Stromal cell of bone marrow (primary cell): ENCODE data around the gene ZNF205.

ENCODE experiments used
- DNase-seq: peaks from one replicate; pipeline ENCODE4 v3.0.0-alpha.2; 2012; ENCODE audit warnings: low read depth

The ZNF205 gene

DNA sequence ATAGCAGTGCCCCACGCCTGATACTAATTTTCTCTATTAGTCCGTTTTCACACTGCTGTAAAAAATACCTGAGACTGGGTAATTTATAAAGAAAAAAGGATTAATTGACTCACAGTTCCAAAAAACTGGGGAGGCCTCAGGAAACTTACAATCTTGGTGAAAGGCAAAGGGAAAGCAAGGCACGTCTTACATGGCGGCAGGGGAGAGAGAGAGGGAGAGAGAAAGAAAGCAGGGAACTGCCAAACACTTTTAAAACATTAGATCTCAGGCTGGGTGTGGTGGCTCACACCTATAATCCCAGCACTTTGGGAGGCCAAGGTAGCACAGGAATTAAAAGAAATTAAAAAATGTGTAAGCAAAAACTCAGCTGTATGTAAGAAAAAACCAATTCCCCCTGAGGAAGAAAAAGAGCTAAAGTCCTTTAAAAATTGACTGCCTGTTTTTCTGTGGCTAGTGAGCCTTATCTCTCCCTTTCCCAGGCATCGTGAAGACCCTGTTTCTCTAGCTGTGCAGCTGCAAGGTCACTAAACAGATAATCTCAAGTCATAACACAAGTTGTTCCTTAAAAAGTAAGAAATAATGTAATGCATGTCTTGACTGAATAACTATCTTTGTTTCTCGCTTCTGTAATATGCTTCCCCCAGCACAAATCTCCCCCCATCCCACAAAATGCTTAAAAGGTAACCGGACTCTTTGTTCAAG lies 27.3 kb upstream of the ZNF205 start:
- DNase-seq = no peak

GRCh38 chr16:3085868-3086595 lies 26.4 kb upstream of the ZNF205 start:
- no peak for DNase-seq

DNA sequence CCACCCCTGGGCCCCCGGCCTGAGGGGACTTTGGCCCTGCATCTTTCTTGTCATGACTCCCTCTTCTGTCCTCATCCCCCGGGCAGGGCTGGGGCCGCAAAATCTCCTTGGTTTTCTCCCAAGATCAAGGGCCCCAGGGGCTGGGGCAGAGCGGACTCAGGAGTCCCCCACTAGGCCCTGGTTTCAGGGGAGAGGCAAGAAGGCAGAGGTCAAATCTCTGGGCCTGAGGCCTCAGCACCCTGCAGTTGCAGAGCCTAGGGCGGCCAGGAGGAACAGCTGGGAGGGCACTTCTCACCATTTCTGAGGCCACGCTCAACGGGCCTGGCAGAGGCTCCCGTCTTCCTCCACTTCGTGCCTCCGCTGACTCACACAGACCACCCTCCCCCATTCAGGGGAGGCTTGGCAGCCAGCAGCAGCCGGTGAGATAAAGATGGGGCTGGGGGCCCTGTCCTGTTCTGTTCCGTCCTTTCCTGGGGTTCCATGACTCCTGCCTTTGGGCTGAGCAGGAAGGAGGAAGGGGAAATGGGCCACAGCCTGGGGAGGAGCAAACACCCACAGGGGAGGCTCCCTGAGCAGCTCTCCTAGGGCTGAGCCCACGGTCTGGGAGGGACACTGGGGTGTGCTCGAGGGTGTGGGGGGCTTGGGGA lies 25.7 kb upstream of the ZNF205 start:
- no peak for DNase-seq

DNA sequence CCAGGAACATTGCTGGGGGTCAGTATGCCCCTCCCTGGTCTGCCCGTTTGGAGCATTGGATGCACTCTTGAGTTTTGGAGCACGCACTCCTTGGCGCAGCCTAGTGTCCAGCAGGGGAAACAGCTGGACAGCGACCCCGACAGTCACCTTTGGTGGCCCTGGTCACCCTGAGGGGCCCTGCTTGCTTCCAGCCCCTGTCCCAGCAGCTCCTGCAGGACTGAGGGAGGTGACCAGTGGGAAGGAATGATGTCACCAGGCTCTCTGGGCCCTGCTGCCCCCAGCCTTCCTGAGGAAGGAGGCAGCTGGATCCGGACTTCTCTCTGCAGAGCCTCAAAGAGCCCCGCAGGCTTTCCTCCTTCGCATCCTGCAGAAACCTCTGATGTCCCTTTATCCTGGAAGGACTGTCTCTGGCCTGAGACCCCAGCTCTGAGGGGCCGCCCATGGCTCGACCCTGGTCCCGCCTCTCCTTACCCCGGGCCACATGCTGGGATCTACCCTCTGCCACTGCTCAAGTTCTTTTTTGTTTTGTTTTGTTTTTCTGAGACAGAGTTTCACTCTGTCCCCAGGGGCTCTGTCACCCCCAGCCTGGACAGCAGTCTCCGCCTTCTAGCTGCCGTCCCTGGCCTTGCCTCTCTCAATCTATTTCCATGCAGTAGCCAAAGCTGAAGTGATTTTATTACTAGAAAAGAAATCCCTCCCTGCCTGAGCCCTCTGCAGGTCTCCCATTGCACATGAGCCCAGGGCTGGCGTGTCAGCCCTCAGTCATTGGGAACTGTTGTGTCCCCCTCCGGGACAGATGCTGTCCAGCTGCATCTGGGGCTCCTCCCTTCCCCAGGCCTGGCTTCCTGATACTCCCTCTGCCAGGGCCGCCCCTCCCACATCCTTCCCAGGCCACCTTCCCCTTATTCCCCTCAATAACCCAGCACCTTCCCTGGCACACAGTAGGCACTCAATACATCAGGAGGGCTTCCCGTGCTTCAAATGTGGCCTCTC lies 24.8 kb upstream of the ZNF205 start:
- no peak for DNase-seq

DNA sequence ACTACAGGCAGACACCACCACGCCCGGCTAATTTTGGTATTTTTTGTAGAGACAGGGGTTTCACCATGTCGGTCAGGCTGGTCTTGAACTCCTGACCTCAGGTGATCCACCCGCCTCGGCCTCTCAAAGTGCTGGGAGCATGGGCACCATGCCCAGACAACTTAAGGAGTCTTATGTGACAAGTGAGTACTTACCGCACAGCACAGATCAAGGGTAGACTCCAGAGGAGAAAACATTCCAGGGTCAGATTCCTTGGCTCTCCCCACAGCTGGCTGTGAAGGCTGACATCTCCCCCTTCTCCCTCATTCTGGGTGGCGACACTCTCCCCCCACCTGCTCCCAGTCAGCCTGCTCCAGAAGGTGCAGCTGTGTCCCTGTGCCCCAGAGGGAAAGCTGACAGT lies 23.9 kb upstream of the ZNF205 start:
- DNase-seq = no peak

GRCh38 chr16:3088925-3089716 lies 23.3 kb upstream of the ZNF205 start:
- DNase-seq = no peak

DNA sequence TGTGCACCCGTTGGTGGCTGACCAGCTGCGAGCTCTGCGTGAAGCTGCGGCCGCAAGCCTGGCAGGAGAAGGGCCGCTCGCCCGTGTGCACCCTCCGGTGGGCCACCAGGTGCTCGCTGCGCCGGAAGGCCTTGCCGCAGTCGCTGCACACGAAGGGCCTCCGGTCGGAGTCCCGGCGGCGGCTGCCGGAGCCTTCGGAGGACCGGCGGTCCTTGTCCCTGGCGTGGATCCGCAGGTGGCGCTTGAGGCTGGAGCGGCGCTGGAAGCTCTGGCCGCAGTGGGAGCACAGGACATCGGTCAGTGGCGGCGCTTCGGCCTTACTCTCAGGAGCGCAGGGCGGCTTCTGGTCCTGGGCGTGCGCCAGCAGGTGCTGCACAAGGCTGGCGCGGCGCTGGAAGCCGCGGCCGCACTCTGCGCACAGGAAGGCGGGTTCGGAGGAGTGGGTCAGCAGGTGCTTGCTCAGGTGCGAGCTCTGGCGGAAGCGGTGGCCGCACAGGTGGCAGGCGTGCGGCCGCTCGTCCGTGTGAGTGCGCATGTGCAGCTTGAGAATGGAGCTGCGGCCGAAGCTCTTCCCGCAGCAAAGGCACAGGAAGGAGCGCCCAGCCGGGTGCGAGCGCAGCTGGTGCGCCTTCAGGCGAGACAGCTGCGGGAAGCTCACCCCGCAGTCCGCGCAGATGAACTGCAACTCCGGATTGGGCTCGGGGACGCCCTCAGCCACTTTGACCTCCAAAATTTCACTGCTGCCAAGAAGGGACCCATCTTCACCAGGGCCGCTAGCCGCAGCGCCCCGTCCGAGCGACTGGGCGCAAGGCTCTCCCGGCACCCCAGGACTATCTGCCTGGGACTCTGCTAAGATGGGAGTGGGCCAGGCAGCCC lies 22.4 kb upstream of the ZNF205 start:
- DNase-seq = no peak

DNA sequence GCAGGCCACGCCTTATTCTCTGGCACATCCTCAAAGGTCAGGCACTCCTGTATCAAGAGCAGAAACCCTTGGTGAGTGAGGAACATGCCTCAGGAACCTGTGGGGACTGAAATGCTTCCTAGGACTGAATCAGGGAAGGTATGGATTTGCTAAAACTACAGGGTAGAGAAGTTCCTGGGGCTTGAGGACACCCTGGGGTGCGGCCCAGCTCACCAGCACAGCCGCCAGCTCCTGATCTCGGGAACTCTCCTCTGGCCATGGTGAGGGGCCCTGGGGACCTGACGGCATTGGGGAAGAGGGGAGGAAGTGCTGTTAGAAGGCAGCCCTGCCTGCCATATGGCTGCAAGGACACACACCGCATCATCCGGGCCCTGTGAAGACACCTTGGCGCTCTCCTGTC lies 20.8 kb upstream of the ZNF205 start:
- no peak for DNase-seq

DNA sequence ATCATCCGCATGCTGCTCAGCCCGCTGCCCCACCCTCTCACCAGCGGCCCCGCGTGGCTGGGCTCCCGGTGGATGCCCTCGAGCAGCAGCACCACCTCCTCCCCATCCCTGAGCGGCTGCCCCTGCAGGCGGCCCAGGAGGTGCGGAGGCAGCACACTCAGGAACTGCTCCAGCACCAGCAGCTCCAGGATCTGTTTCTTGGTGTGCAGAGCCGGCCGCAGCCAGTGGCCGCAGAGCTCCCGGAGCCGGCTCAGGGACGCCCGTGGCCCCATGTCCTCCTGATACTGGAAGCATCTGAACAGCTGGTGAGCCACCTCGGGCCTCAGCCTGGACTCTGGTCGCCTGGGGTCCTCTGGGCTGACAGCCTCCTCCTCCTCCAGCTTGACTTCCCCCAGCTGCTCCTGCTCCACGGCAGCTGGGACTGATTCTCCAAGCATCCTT lies 19.9 kb upstream of the ZNF205 start:
- DNase-seq = no peak

DNA sequence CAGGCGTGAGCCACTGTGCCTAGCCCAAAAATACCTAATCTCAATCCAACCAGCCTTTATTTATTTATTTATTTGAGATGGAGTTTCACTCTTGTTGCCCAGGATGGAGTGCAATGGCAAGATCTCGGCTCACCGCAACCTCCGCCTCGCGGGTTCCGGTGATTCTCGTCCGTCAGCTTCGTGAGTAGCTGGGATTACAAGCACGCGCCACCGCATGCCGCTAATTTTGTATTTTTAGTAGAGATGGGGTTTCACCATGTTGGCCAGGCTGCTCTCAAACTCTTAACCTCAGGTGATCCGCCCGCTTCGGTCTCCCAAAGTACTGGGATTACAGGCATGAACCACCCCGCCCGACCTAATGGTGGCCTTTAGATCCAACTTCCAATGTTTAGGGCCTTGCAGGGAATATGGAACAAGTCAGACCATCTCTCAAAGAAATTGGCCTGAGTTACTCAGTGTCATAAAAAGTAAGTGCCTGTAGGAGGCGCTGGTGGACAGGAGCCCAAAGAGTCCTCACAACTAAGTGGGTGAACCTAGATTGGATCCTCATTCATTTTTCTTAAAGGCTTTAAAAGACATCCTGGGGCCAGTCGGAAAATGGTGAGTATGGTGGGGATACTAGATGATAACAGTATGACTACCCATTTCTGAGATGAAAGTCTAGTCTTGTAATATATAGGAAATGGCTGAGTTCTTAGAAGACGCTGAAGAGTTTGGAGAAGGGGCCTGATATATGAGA lies 17.9 kb upstream of the ZNF205 start:
- DNase-seq = no peak

GRCh38 chr16:3095869-3096268 lies 16.5 kb upstream of the ZNF205 start:
- no peak for DNase-seq

GRCh38 chr16:3096362-3096761 lies 16.0 kb upstream of the ZNF205 start:
- no peak for DNase-seq

DNA sequence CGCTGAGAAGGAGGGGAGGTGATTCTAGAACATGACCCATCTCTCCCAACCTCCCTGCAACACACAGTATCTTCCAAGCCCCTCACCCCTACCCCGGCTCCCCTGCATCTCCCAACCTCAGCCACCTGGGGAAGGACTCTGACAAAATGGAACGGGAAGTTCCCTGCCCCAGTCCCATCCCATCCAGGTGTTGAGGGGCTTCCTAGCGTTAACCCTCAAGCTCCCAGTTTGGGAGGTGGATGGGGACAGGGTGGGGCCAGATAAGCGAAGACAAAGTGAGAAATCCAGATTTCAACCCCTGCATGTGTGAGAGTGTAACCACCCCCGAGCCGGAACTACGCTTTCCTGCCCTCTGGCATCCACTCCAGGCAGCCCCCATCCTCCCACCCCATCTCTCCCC lies 15.1 kb upstream of the ZNF205 start:
- DNase-seq = no peak

DNA sequence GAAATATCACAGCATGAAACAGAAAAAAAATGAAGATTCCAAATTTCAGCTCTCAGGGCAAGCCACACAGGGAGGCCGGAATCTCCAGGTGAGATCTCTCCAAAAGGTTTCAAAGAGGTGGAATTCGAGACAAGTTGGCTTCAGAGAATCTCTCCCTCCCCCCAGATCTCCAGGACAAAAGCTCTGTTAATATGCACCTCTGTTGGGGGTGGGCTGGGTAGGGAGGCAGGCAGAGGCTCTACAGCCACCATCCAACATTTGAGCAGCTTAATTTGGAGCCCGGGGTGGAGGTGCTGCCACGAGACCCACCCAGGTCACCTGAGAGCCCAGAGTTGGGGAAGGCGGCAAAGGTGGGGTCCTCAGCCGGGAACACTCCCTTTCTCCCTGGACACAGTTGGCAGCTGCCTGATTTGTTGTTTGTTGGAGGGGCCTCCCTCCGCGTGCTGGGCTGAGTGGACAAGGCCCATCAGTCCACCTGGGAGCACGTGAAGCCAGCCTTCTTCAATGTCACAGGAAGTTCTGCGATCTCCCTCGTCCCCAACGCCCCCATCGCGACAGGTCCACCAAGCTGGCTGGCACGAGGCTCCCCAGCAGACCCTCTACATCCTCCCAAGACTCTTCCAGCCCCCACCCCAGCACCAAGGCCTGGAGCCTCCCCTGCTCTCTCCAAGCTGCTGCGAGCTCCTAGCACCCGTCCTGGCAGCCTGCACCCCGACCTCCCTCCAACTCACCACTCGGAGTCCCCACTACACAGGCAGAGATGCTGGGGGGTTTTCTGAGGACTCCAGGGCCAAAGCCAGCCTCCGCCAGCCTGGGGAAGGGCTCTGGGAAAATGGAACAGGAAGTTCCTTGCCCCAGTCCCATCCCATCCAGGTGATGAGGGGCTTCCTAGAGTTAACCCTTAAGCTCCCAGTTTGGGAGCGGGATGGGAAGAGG lies 13.7 kb upstream of the ZNF205 start, which contains the start of gene ZSCAN10:
ZSCAN10 (minus strand) TSS at position 836 of the 936 bp plus-strand sequence. CDS start 6,357 bp downstream, outside the sequence.
- DNase-seq = no peak

DNA sequence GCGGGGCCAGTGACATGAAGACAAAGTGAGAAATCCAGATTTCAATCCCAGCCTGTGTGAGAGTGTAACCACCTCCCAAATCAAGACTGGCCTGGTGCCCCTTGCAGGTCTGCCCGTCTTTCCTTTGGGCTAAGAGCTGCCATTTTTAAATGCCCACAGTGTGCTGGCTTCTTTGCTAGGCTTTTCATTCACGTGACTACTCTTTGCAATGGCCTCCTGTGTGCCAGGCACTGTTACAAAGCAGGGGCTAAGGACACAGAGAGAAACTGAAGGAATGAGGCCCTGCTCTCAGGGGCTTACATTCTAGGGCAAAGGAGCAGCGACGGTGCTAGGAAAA lies 13.0 kb upstream of the ZNF205 start:
- DNase-seq = no peak

- peak; percentile 58 for DNase-seq
Observed at GRCh38 chr16:3099732-3100499, 12.5 kb upstream of the ZNF205 start.

DNA sequence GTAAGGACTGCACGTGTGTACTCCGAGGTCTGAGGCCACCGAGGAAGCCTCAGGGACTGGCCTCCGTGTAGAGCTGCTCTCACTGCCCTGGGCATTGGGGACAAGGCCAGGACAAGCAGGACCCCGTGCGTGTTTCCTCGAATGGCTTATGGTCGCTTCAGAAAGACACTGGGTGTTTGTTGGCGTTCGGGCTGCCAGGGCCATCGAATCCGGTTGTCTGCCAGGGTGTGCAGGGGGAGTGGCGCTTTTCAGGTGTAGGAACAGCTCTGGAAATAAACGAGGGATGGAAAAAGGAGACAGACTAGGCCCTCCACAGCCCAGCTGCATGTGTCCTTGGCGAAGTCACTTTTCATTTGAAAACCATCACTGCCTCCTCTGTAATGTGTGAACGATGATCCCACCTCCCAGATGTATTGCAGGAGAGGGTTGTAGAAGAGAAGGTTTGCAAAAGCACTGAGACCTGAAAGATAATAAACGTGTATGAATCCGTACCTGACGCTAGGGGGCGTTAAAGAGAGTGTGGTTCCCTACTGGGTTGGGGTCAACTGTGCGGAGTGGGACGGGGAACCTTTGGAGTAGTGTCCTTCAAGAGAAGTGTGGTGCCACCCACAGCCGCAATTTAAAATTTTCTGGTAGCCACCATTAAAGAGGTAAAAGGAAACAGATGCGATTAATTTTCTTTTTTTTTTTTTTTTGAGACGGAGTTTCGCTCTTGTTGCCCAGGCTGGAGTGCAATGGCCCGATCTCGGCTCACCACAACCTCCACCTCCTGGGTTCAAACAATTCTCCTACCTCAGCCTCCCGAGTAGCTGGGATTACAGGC lies 11.2 kb upstream of the ZNF205 start:
- no peak for DNase-seq
